HepG2 (cell line): ENCODE measurements around the gene FAM131C. TPM values are rescaled to one million over a fixed set of nuclear protein-coding genes. Genes with fewer than 3 reads are reported as not detected.

ENCODE experiments used
- ATAC-seq: fragments of 200-7000 bp; cut with Tn5 transposase; 3 replicates; pipeline ENCODE4 v1.9.1; 2020; ENCODE audit warnings: mild to moderate bottlenecking, moderate library complexity
- BruUV-seq: library from RNA; stranded (reverse); fragments of 400-500 nt; replicated peaks from 2 replicates; lab custom pipeline; 2021; lab: Mats Ljungman, UMichigan
- CTCF ChIA-PET: fragments of 300-600 bp; formaldehyde crosslinking; extraction: SDS; loops from one replicate; lab custom pipeline; 2021; ENCODE audit warnings: low total read pairs, inconsistent platforms, low intra/inter-chr PET ratio; lab: Yijun Ruan, JAX
- POLR2A ChIA-PET: fragments of 350-600 bp; sonication (Branson Sonifier 250); formaldehyde crosslinking; loops from one replicate; lab custom pipeline; 2020; ENCODE audit warnings: antibody characterized with exemption, inconsistent platforms; lab: Yijun Ruan, JAX
- DNase-seq: peaks from one replicate; pipeline ENCODE4 v3.0.0-alpha.2; 2015; ENCODE audit warnings: low spot score
- FAIRE-seq: peaks from 3 replicates; lab custom pipeline; 2011; peaks lifted over from hg19 to GRCh38; lab: Jason Lieb, UNC
- H2AFZ ChIP-seq: one replicate; pipeline ENCODE4 v1.6.1; 2011; ENCODE audit warnings: low read length, inconsistent platforms
- H3K27ac ChIP-seq: fragments of 300-600 bp; 3 replicates; pipeline ENCODE4 v1.8.0; 2011; ENCODE audit warnings: mixed run types, mild to moderate bottlenecking, mixed read lengths, low read length, inconsistent platforms; ENCODE audit not compliant: insufficient read depth; ENCODE audit errors: extremely low read length
- H3K27me3 ChIP-seq, 2 experiments: fragments of 200-600 bp in 1 of 2; 2 replicates in 1 of 2; 3 replicates in 1 of 2; pipeline versions ENCODE4 v1.6.0 to v1.8.0; 2011; ENCODE audit warnings: low read length in 2 of 2, mild to moderate bottlenecking in 2 of 2, moderate library complexity in 2 of 2, inconsistent platforms in 1 of 2; ENCODE audit not compliant: insufficient read depth in 2 of 2, control insufficient read depth in 1 of 2
- H3K36me3 ChIP-seq, 2 experiments: fragments of 200-600 bp in 1 of 2; replicated peaks in 1 of 2; 2 replicates in 1 of 2; 3 replicates in 1 of 2; pipeline versions ENCODE4 v1.5.1 to v1.8.0; 2011; ENCODE audit warnings: low read length in 2 of 2, inconsistent platforms in 1 of 2; ENCODE audit not compliant: insufficient read depth in 2 of 2, control insufficient read depth in 1 of 2
- H3K4me1 ChIP-seq: 2 replicates; pipeline ENCODE4 v1.5.1; 2012; ENCODE audit warnings: low read length, inconsistent platforms; ENCODE audit not compliant: insufficient read depth
- H3K4me2 ChIP-seq: 2 replicates; pipeline ENCODE4 v1.6.0; 2011; ENCODE audit warnings: low read depth, low read length, inconsistent platforms
- H3K4me3 ChIP-seq, 3 experiments: fragments of 200-600 bp in 1 of 3; sonication (generic), shearing (Covaris generic) in 1 of 3; replicated peaks in 1 of 3; 2 replicates each; pipeline ENCODE4 v1.5.1; 2011 to 2016; ENCODE audit warnings: low read length in 3 of 3, inconsistent platforms in 2 of 3, low read depth in 2 of 3, mild to moderate bottlenecking in 2 of 3, control low read depth in 1 of 3, mixed read lengths in 1 of 3; ENCODE audit not compliant: insufficient read depth in 1 of 3
- H3K79me2 ChIP-seq: one replicate; pipeline ENCODE4 v1.6.1; 2011; ENCODE audit warnings: low read length, inconsistent platforms; ENCODE audit not compliant: insufficient read depth
- H3K9ac ChIP-seq: 2 replicates; pipeline ENCODE4 v1.6.0; 2011; ENCODE audit warnings: mild to moderate bottlenecking, low read depth, low read length, inconsistent platforms; ENCODE audit not compliant: insufficient read depth
- H3K9me3 ChIP-seq: 2 replicates; pipeline ENCODE4 v1.5.1; 2012; ENCODE audit warnings: mild to moderate bottlenecking, low read length
- H4K20me1 ChIP-seq: 2 replicates; pipeline ENCODE4 v1.6.0; 2011; ENCODE audit warnings: inconsistent platforms, mild to moderate bottlenecking, low read length, moderate library complexity; ENCODE audit not compliant: insufficient read depth
- CENPX ChIP-seq: sonication (generic); formaldehyde crosslinking; IDR thresholded peaks from 2 replicates; pipeline ENCODE4 v1.9.0; 2021; ENCODE audit warnings: mild to moderate bottlenecking, missing genetic modification reagents, moderate library complexity
- CHD2 ChIP-seq: IDR thresholded peaks from 2 replicates; pipeline ENCODE4 v1.6.1; 2011; ENCODE audit warnings: low read depth, low read length, improper control_type of control experiment
- CREB1 ChIP-seq, 2 experiments: fragments of 450-650 bp in 1 of 2; IDR thresholded peaks; 2 replicates each; pipeline ENCODE4 v1.6.1; 2016 to 2017; ENCODE audit warnings: control low read depth in 1 of 2, mild to moderate bottlenecking in 1 of 2, missing compliant biosample characterization in 1 of 2, missing genetic modification characterization in 1 of 2
- ELF4 ChIP-seq: sonication (generic); formaldehyde crosslinking; IDR thresholded peaks from 2 replicates; pipeline ENCODE4 v1.5.0; 2020; ENCODE audit warnings: missing genetic modification reagents, mild to moderate bottlenecking, moderate library complexity, borderline replicate concordance
- PRPF4 ChIP-seq: fragments of 200-400 bp; formaldehyde crosslinking; IDR thresholded peaks from 2 replicates; pipeline ENCODE4 v1.6.1; 2016; ENCODE audit warnings: low read length, low read depth; ENCODE audit not compliant: poor library complexity, severe bottlenecking
- SRSF1 ChIP-seq: fragments of 200-400 bp; formaldehyde crosslinking; optimal IDR thresholded peaks from 2 replicates; pipeline ENCODE3; 2017; ENCODE audit warnings: mild to moderate bottlenecking, low read depth, low read length, moderate library complexity
- ZNF143 ChIP-seq: sonication (generic); formaldehyde crosslinking; IDR thresholded peaks from 2 replicates; pipeline ENCODE4 v1.4.0; 2020; ENCODE audit warnings: missing genetic modification reagents
- WGBS: methylation state at CpG from one replicate; pipeline ENCODE4 v1.1.6; 2017; ENCODE audit warnings: low lambda C conversion rate; 5-methylcytosine and 5-hydroxymethylcytosine counted together
- in situ Hi-C: cut with HindIII; loops from 2 replicates; pipeline ENCODE4 v1.10.0; 2017; ENCODE audit warnings: low pct_unique_long_range_greater_than_20kb; ENCODE audit not compliant: extremely low pct_ligation_motif_present
- intact Hi-C: fragments of 100-400 bp; cut with micrococcal nuclease; formaldehyde crosslinking; loops from one replicate; pipeline ENCODE4 v1.10.0; 2022; ENCODE audit not compliant: unreplicated experiment
- polyA plus RNA-seq, 8 experiments: library from polyadenylated mRNA; depleted of rRNA in 3 of 8; stranded (reverse) in 7 of 8; unstranded in 1 of 8; fragments of >200 nt; fragmentation: Illumina TruSeq in 4 of 8; extraction: Trizol in 4 of 8; gene quantifications; 2 replicates each; pipeline versions ENCODE4 v1.2.1 to v1.2.3, GENCODE V29; 2011 to 2016; ENCODE audit warnings: low read depth in 4 of 8, missing spikeins in 1 of 8, mixed read lengths in 1 of 8; ENCODE audit not compliant: insufficient read depth in 1 of 8
- total RNA-seq, 5 experiments: library from RNA; depleted of rRNA; stranded (reverse); fragments of >200 nt; fragmentation: Illumina TruSeq; extraction: Trizol; gene quantifications; 2 replicates each; pipeline ENCODE4 v1.2.3, GENCODE V29; 2016; ENCODE audit warnings: low read depth in 1 of 5
- TF ChIP-seq, protein P1 (sequence below): sonication (generic); formaldehyde crosslinking; IDR thresholded peaks from 2 replicates; pipeline ENCODE4 v1.5.1; 2020; ENCODE audit warnings: mild to moderate bottlenecking, missing genetic modification reagents, moderate library complexity

The FAM131C gene
- total and polyA plus RNA-seq, 2 of the 13 experiments (the other 11 are each of a cell fraction or from before 2014, with no cell fraction given) = 0.07 TPM; not detected in 1

DNA sequence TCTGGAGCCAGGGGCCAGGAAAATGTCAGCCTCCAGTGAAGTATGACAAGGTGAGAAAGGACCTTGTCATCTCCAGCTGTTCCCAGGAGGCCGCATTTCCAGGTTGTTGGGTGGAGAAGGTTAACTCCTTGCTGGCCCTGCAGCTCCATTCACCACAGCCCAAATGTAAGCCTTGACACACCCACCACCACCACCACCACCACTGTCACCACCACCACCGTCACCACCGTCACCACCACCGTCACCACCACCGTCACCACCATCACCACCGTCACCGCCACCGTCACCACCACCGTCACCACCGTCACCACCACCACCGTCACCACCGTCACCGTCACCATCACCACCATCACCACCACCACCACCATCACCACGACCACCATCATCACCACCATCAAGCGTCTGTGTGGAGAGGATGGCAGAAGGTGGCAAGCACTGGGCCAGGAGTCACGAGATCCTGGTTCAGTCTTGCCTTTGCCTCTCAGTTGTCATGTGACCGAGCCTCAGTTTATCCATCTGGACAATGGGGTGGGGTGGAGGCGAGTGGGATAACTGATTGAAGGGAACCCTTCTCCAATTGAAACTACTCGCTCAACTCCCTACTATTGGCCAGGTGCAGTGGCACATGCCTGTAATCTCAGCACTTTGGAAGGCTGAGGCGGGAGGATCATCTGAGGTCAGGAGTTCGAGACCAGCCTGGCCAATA lies 21.2 kb upstream of the FAM131C start (continued):
- TF ChIP-seq, protein P1, sequence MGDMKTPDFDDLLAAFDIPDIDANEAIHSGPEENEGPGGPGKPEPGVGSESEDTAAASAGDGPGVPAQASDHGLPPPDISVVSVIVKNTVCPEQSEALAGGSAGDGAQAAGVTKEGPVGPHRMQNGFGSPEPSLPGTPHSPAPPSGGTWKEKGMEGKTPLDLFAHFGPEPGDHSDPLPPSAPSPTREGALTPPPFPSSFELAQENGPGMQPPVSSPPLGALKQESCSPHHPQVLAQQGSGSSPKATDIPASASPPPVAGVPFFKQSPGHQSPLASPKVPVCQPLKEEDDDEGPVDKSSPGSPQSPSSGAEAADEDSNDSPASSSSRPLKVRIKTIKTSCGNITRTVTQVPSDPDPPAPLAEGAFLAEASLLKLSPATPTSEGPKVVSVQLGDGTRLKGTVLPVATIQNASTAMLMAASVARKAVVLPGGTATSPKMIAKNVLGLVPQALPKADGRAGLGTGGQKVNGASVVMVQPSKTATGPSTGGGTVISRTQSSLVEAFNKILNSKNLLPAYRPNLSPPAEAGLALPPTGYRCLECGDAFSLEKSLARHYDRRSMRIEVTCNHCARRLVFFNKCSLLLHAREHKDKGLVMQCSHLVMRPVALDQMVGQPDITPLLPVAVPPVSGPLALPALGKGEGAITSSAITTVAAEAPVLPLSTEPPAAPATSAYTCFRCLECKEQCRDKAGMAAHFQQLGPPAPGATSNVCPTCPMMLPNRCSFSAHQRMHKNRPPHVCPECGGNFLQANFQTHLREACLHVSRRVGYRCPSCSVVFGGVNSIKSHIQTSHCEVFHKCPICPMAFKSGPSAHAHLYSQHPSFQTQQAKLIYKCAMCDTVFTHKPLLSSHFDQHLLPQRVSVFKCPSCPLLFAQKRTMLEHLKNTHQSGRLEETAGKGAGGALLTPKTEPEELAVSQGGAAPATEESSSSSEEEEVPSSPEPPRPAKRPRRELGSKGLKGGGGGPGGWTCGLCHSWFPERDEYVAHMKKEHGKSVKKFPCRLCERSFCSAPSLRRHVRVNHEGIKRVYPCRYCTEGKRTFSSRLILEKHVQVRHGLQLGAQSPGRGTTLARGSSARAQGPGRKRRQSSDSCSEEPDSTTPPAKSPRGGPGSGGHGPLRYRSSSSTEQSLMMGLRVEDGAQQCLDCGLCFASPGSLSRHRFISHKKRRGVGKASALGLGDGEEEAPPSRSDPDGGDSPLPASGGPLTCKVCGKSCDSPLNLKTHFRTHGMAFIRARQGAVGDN = no peak
- TF ChIP-seq CREB1 (IDR thresholded peaks at IDR 0.05) (peak; percentile 42; the same call in 1 of the 2 replicates), CREB1 (CRISPR knock-in tag; IDR thresholded peaks at IDR 0.05) (no peak)

DNA sequence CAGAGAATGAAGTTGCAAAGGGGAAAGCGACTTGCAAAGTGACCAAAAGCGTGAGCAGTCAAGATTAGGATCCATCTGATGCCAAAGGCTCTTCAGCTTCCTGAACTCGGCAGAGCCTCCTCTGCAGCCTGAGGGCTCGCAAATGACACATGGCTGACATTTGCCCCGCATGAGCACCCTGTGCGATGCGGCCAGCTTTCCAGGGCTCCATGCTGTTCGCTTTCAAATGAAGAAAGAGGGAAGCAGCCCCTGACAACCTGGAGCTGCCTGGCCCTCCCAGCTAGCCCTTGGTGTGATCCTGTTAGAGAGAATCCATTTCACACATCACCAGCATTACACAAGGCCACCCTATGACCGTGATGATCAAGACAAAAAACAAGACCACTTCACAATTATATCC lies 20.2 kb upstream of the FAM131C start:
- Histone ChIP-seq H3K27ac (no peak overlapping the region), H3K4me2 (peak overlapping the region; percentile 27; the same call in 1 of the 2 replicates), H3K9me3 (no peaks in the 10 kb centered on the region), H3K4me1 (peaks cover 54% of the 10 kb centered on the region), H3K27me3 (peaks cover 2 to 68% of the 10 kb centered on the region in 2 experiments; a peak in 4 of 5 replicates), H3K9ac (no peak overlapping the region), H4K20me1 (no peaks in the 10 kb centered on the region), H2AFZ (no peak overlapping the region), H3K4me3 (no peak overlapping the region), H3K36me3 (no peaks in the 10 kb centered on the region), H3K79me2 (no peaks in the 10 kb centered on the region)
- intact Hi-C loops = no loop called here
- no peak for DNase-seq
- ChIA-PET CTCF (no interaction called here), POLR2A (interaction anchor here (1.1 kb wide), 1 partner anchor 27 kb away, joined by 3 read pairs; no protein-coding TSS in a partner anchor)
- 38% methylated on average over 8 of the region's 9 CpGs for WGBS
- no peak for ATAC-seq
- no TSS peak for BruUV-seq
- TF ChIP-seq SRSF1 (no peak), ELF4 (no peak), CHD2 (no peak), ZNF143 (no peak), CENPX (CRISPR knock-in tag) (no peak), PRPF4 (no peak)
- no peak for FAIRE-seq
- in situ Hi-C loops = no loop called here
